ENCODE measurements around the gene CHCHD10. TPM values are rescaled to one million over a fixed set of nuclear protein-coding genes. Genes with fewer than 3 reads are reported as not detected.
A peak's percentile ranks its signal among the peaks of the same experiment; 100 is the strongest.

The CHCHD10 gene
- total and polyA plus RNA-seq, 2 of the 13 experiments (the other 11 are each of a cell fraction or from before 2014, with no cell fraction given) = 37.0 to 62.8 TPM

- Histone ChIP-seq H2AFZ (ENCODE audit: low read length) (no peak overlapping the region), H3K27me3 (ENCODE audit: control insufficient read depth in 1 of 2, insufficient read depth in 2 of 2, low read length in 2 of 2) (no peaks in the 10 kb centered on the region), H3K4me1 (ENCODE audit: insufficient read depth, low read length) (peaks cover 70% of the 10 kb centered on the region), H3K4me3 (replicated peaks in 1 of 3; ENCODE audit: insufficient read depth in 1 of 3, low read depth in 2 of 3, low read length in 3 of 3) (no peak overlapping the region), H3K36me3 (replicated peaks in 1 of 2; ENCODE audit: control insufficient read depth in 1 of 2, insufficient read depth in 2 of 2, low read length in 2 of 2) (no peaks in the 10 kb centered on the region), H3K27ac (ENCODE audit: extremely low read length, insufficient read depth, low read length) (no peak overlapping the region), H3K9ac (ENCODE audit: insufficient read depth, low read depth, low read length) (no peak overlapping the region), H3K9me3 (ENCODE audit: low read length) (no peaks in the 10 kb centered on the region), H4K20me1 (ENCODE audit: insufficient read depth, low read length) (no peaks in the 10 kb centered on the region), H3K4me2 (ENCODE audit: low read depth, low read length) (no peak overlapping the region), H3K79me2 (ENCODE audit: insufficient read depth, low read length) (no peaks in the 10 kb centered on the region)
- no CpG with 5 or more reads among the region's 15 CpGs for WGBS (ENCODE audit: low lambda C conversion rate)
- ChIA-PET CTCF (ENCODE audit: low intra/inter-chr PET ratio, low total read pairs) (no interaction called here), POLR2A (interaction anchor here (0.8 to 1.3 kb wide), 3 partner anchors 8 to 10 kb away, joined by 3 to 4 read pairs (median 3); partner anchors contain the start of gene MMP11)
- TF ChIP-seq ZNF280B (CRISPR knock-in tag; IDR thresholded peaks at IDR 0.05; ENCODE audit: borderline replicate concordance) (no peak), ZC3H13 (CRISPR knock-in tag; IDR thresholded peaks at IDR 0.05) (0 out of 2 replicates have a peak, but pooled peaks have one; percentile 32)
- no peak for DNase-seq (ENCODE audit: low spot score)
- ATAC-seq = no peak
- intact Hi-C loops (cut with micrococcal nuclease; ENCODE audit: unreplicated experiment) (no loop called here), in situ Hi-C loops (cut with HindIII; ENCODE audit: extremely low pct_ligation_motif_present, low pct_unique_long_range_greater_than_20kb) (loop anchor here (5.0 kb wide), 1 partner anchor 66 kb away; no protein-coding TSS in a partner anchor)
- FAIRE-seq = no peak
- BruUV-seq (replicated peaks) = no TSS peak
Observed at GRCh38 chr22:23781065-23781464, 13.3 kb upstream of the CHCHD10 start.

- no peak for FAIRE-seq
Observed at GRCh38 chr22:23780146-23780748, 12.5 kb upstream of the CHCHD10 start.

More at GRCh38 chr22:23780146-23780748, 12.5 kb upstream of the CHCHD10 start:
- TF ChIP-seq ZBTB37 (CRISPR knock-in tag; IDR thresholded peaks at IDR 0.05) = no peak
- TF ChIP-seq TOPORS (CRISPR knock-in tag; IDR thresholded peaks at IDR 0.05) = no peak
- TF ChIP-seq SMYD3 (CRISPR knock-in tag; IDR thresholded peaks at IDR 0.05) = no peak
- H3K79me2 ChIP-seq (ENCODE audit: insufficient read depth, low read length) = no peaks in the 10 kb centered on the region
- ChIA-PET POLR2A (interaction anchor here (1.1 to 1.4 kb wide), 2 partner anchors 9 to 77 kb away, joined by 3 read pairs; partner anchors contain the start of gene SLC2A11), CTCF (ENCODE audit: low intra/inter-chr PET ratio, low total read pairs) (no interaction called here)
- no peaks in the 10 kb centered on the region for H3K27me3 ChIP-seq (ENCODE audit: control insufficient read depth in 1 of 2, insufficient read depth in 2 of 2, low read length in 2 of 2)
- no peak overlapping the region for H2AFZ ChIP-seq (ENCODE audit: low read length)
- no peak overlapping the region for H3K4me3 ChIP-seq (replicated peaks in 1 of 3; ENCODE audit: insufficient read depth in 1 of 3, low read depth in 2 of 3, low read length in 3 of 3)
- no peaks in the 10 kb centered on the region for H3K9me3 ChIP-seq (ENCODE audit: low read length)
- intact Hi-C loops (cut with micrococcal nuclease; ENCODE audit: unreplicated experiment) (no loop called here), in situ Hi-C loops (cut with HindIII; ENCODE audit: extremely low pct_ligation_motif_present, low pct_unique_long_range_greater_than_20kb) (loop anchor here (5.0 kb wide), 1 partner anchor 67 kb away; no protein-coding TSS in a partner anchor)
- H3K4me1 ChIP-seq (ENCODE audit: insufficient read depth, low read length) = peaks cover 70% of the 10 kb centered on the region
- no peak overlapping the region for H3K27ac ChIP-seq (ENCODE audit: extremely low read length, insufficient read depth, low read length)
- DNase-seq (ENCODE audit: low spot score) (no peak), ATAC-seq (no peak)
- H4K20me1 ChIP-seq (ENCODE audit: insufficient read depth, low read length) = no peaks in the 10 kb centered on the region
- H3K4me2 ChIP-seq (ENCODE audit: low read depth, low read length) = no peak overlapping the region
- no peak overlapping the region for H3K9ac ChIP-seq (ENCODE audit: insufficient read depth, low read depth, low read length)
- H3K36me3 ChIP-seq (replicated peaks in 1 of 2; ENCODE audit: control insufficient read depth in 1 of 2, insufficient read depth in 2 of 2, low read length in 2 of 2) = no peaks in the 10 kb centered on the region
- BruUV-seq (replicated peaks) = no TSS peak
- 97% methylated on average over 6 of the region's 20 CpGs for WGBS (ENCODE audit: low lambda C conversion rate)
